Astrocyte (in vitro differentiated cells and primary cell): ENCODE data around the gene SPATA24.

Source experiments
- CTCF ChIP-seq: IDR thresholded peaks from 2 replicates; pipeline ENCODE4 v1.5.1; 2011; ENCODE audit warnings: low read depth, mild to moderate bottlenecking, inconsistent platforms, low read length, moderate library complexity; ENCODE audit not compliant: insufficient read depth
- EZH2 ChIP-seq: IDR thresholded peaks from 2 replicates; pipeline ENCODE4 v1.6.1; 2012; ENCODE audit warnings: mild to moderate bottlenecking, low read length, inconsistent platforms; ENCODE audit not compliant: insufficient read depth

DNA sequence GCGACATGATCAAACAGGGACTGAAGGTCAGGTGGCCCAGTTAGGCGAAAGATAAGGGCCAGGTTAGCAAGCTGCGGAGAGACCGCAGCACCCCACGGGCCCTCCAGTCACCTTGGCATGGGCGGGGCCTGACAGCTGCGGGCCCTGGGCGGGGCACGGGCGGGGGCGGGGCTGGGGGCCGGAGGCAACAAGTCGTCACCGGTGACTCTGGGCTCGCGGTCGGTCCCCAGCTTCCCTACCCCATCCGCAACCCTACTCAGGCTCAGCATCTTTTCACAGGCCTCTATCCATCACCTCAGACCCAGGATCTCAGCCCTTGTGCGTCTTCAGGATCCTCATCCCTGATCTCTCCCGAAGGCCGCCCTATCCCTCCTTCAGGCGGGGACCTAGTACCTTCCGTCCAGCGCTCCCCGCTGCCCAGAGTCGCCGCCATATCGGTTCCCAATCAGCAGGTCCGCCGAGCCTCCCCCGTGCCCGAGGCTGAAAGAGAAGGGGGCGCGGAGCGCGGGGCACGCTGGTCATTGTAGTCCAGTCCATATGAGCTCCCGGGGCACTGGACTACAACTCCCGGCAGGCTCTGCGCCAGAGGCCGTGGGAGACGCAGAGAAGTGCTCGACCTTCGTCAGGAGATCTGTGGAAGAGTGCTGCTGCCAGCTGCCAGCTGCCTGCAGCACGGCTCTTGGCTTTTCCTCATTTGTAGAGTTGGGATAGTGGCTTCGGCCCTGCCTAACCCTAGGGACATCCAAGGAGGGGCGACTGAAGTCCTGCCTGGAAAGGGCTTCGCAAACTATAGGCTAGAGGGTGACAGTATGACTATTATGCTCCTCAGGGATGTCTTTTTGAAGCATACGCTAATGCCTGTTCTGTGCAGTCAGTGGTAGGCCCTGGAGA, 35.4 kb upstream of the SPATA24 start, which contains the start of gene DNAJC18:
- no peak for TF ChIP-seq CTCF
- no peak for TF ChIP-seq EZH2
